HG03442 (cell line): ENCODE measurements around the gene ADAMTS14.

Source experiments
- ATAC-seq: cut with Tn5 transposase; IDR thresholded peaks from one replicate; pipeline ENCODE4 v1.9.1; 2021; ENCODE audit warnings: mild to moderate bottlenecking, moderate library complexity; ENCODE audit not compliant: unreplicated experiment

Gene ADAMTS14

DNA sequence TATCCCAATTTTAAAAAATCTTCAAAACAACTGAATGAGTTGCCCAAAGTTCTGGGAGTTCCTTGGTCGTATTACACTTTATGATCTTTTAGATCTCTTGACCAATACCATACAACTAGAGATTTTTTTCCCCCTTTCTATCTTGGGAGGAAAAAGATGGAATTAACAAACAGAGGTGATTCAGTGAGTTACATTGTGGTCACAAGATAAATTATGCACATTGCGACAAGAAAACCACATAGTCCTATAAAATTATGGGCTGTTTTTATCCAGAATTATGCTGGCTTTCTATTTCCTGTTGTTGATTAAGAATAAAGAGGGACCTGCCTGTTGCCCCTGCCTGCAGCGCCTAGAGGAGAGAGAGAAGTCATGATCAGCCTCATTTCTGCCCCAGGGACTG, 135.2 kb downstream of the ADAMTS14 start:
- no peak for ATAC-seq

DNA sequence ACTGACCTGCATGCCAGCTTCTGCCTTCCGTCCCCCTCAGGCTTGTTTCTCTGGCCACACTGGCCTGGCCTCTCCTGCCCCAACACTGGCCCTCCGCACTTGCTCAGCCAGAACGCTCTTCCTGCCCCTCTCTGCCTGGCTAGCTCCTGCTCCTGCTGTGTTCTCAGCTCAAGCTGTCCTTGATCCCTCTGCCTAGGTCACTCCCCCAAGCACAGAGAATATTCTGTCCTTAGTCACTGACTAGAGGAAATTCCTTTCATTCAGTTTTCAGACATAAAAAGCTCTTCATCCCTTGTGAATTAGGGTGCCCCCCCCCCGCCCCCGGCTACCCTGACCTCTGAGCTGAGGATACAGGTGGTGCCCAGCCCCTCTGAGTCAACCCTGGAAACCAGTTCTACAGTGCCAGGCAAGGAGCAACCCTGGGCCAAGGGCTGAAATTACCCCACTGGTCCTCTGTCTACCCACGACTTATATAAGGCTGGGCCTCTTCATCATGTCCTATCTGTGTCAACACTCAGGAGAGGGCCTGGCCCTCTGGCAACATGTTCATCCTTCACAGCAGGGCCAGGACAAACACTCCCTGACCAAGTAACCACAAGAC, 136.8 kb downstream of the ADAMTS14 start:
- ATAC-seq = no peak

DNA sequence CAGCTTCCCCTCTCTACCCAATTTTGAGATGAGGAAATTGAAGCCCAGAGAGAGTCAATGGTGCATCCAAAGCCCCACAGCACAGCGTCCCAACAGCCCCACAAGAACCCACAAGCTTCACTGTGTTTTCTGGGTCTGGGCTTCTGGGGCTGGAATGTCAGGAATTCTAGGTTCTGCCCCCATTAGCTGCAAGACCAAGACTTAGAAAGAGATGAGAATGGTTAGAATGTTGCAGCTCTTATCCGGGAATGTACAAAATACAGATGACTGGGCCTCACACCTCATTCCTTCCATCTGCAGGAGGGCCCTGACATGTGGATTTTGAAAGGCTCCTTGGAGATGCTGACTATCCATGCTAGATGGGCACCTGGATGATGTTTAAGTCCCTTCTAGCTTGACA, 137.4 kb downstream of the ADAMTS14 start:
- no peak for ATAC-seq

DNA sequence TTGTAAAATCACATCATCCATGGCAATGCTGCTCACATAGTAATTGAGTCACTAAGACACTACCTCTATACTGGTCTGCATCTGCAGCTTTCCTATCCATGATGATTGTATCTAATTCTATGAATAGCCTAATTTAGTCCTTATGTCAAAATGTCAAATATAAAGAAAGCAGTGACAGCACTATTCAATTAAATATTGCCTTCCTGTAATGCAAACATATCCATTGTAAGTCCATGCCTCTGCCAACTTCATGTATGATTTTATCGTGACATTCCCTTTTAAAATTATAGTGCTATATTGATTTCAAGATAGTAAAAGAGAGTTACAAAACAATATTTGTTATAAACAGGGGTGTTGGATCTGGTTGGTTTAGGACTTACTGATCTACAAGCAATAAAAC, 138.7 kb downstream of the ADAMTS14 start:
- no peak for ATAC-seq

DNA sequence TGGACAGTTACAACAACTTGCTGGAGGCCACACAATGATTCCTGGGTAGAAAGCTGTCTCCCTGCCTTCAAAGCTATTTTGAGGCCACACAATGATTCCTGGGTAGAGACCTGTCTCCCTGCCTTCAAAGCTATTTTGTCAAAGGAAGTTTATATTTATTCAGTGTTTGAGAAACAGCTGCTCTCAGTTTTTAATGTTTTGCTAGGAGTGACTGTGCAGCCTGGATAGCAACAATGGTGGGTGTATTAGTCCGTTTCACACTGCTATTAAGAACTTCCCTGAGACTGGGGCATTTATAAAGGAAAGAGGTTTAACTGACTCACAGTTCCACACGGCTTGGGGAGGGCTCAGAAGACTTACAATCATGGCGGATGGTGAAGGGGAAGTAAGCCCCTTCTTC, 139.6 kb downstream of the ADAMTS14 start:
- no peak for ATAC-seq
